Measurements from ENCODE around the gene DAPK1. TPM values are rescaled to one million over a fixed set of nuclear protein-coding genes. Genes with fewer than 3 reads are reported as not detected.

The DAPK1 gene
- total and polyA plus RNA-seq, 8 donors: 29.1 to 98.7 (median 45.4) TPM

DNA sequence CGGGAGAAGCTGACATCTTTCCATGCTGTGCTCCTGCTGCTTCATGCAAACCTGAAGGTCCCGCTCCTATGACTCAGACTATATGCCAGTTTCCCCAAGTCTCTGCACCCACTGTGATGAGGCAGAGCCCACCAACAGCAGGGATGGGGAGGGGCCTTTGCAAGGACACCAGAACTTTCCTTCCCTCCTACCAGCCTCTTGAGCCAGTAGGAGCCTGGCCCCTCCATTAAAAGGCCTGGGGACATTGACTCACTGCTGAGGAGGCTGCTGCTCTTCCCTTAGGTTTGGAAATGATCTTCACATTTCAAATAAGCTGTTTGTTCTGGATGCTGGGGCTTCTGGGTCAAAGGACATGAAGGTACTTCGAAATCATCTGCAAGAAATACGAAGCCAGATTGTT is 202.2 kb downstream of the DAPK1 start:
- no peak for DNase-seq
- 96 to 97% methylated on average over 4 of the region's 4 CpGs for WGBS, 2 donors
- TF ChIP-seq, protein P1, sequence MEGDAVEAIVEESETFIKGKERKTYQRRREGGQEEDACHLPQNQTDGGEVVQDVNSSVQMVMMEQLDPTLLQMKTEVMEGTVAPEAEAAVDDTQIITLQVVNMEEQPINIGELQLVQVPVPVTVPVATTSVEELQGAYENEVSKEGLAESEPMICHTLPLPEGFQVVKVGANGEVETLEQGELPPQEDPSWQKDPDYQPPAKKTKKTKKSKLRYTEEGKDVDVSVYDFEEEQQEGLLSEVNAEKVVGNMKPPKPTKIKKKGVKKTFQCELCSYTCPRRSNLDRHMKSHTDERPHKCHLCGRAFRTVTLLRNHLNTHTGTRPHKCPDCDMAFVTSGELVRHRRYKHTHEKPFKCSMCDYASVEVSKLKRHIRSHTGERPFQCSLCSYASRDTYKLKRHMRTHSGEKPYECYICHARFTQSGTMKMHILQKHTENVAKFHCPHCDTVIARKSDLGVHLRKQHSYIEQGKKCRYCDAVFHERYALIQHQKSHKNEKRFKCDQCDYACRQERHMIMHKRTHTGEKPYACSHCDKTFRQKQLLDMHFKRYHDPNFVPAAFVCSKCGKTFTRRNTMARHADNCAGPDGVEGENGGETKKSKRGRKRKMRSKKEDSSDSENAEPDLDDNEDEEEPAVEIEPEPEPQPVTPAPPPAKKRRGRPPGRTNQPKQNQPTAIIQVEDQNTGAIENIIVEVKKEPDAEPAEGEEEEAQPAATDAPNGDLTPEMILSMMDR (IDR thresholded peaks at IDR 0.05): no peak
- no peaks in the 10 kb centered on the region for H3K27me3 ChIP-seq
- H3K36me3 ChIP-seq: peaks cover 3 to 36% (median 4%) of the 10 kb centered on the region in 3 donors
- no peak for FAIRE-seq
- H3K4me3 ChIP-seq: no peak overlapping the region
- ATAC-seq: no peak
- intact Hi-C loops (cut with DNase I): no loop called here
- H3K9me3 ChIP-seq: no peaks in the 10 kb centered on the region
- H3K4me1 ChIP-seq: peaks cover 5 to 14% (median 7%) of the 10 kb centered on the region in 3 donors
- no peak overlapping the region for H3K27ac ChIP-seq

DNA sequence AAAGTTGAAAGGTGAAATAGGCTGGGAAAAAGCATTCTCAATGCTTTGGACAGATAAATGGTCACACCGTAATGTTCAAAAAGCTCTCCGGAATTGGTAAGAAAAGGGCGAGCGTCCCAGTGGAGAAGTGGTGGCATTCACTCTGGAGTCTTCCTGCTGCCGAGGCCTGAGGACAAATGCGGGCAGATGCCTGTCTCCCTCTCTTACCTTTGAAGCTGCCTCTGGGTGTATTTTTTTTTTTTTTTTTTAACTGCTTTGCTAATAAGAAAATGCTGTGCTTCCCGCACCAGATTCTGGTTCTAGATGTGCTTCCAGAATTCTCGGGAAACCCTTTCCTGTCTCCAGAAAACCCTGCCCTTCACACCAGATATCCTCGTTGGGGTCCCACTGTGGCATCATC is 203.8 kb downstream of the DAPK1 start:
- no peak for DNase-seq
- H3K9me3 ChIP-seq: no peaks in the 10 kb centered on the region
- no peak overlapping the region for H3K27ac ChIP-seq
- H3K4me1 ChIP-seq: peaks cover 5 to 14% (median 7%) of the 10 kb centered on the region in 3 donors
- TF ChIP-seq, protein P1 (IDR thresholded peaks at IDR 0.05): no peak
- no peak overlapping the region for H3K4me3 ChIP-seq
- WGBS, 2 donors: 97% methylated on average over 9 of the region's 9 CpGs
- no peak for ATAC-seq
- intact Hi-C loops (cut with DNase I): no loop called here
- H3K27me3 ChIP-seq: no peaks in the 10 kb centered on the region
- no peak for FAIRE-seq
- H3K36me3 ChIP-seq: peaks cover 4 to 38% (median 9%) of the 10 kb centered on the region in 3 donors

DNA sequence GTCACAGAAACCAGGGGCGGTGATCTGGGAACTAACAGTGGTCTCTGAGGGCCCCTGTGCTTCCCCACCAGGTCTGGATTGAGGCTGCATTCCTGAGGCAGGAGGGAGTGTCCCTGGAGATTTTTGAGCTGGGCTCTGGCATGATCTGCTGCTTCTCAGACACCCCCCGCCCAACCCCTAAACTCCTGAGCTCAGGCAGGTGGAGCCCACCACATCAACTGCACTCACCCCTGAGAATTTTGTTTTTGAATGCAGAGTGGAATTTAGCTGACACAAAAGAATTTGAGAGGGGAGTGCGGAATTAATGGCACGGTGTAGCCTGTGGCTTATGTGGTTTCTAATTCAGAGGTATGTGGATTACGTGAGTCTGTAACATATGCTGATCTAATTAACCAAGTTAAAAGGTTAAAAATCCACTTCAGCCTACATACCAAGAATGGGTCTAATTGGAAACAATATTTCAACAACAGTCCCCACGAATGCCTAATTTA is 204.3 kb downstream of the DAPK1 start:
- ATAC-seq (no peak), DNase-seq (no peak), FAIRE-seq (no peak)
- H3K36me3 ChIP-seq: peaks cover 4 to 38% (median 13%) of the 10 kb centered on the region in 3 donors
- WGBS, 2 donors: 94% methylated on average over 6 of the region's 6 CpGs
- peaks cover 5 to 14% (median 7%) of the 10 kb centered on the region in 3 donors for H3K4me1 ChIP-seq
- intact Hi-C loops (cut with DNase I): no loop called here
- H3K4me3 ChIP-seq: no peak overlapping the region
- H3K27me3 ChIP-seq: no peaks in the 10 kb centered on the region
- no peaks in the 10 kb centered on the region for H3K9me3 ChIP-seq
- H3K27ac ChIP-seq: no peak overlapping the region
- TF ChIP-seq, protein P1 (IDR thresholded peaks at IDR 0.05): no peak

DNA sequence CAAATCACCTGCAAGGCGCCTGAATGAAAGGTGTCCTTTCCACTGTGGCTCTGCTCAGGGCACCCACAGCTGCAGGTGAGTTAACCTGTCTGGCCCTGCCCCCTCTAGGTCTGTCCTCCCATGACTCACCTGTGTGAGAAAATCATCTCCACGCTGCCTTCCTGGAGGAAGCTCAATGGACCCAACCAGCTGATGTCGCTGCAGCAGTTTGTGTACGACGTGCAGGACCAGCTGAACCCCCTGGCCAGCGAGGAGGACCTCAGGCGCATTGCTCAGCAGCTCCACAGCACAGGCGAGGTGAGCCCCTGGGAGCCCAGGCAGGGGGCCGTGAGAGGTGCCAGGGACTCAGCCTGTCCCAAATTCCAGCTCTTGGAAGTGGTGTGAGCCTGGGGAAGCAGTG is 205.3 kb downstream of the DAPK1 start:
- TF ChIP-seq, protein P1 (IDR thresholded peaks at IDR 0.05): no peak
- H3K36me3 ChIP-seq: peaks cover 10 to 36% (median 19%) of the 10 kb centered on the region in 3 donors
- H3K4me1 ChIP-seq: peaks cover 5 to 14% (median 7%) of the 10 kb centered on the region in 3 donors
- WGBS, 2 donors: 94 to 96% methylated on average over 9 of the region's 9 CpGs
- intact Hi-C loops (cut with DNase I): no loop called here
- ATAC-seq: peak in 1 of 4 donors; percentile 24
- H3K27me3 ChIP-seq: no peaks in the 10 kb centered on the region
- FAIRE-seq: no peak
- H3K4me3 ChIP-seq: no peak overlapping the region
- DNase-seq: peak in 1 of 6 donors; percentile 41
- no peaks in the 10 kb centered on the region for H3K9me3 ChIP-seq
- peak overlapping the region in 1 of 4 donors; percentile 44 for H3K27ac ChIP-seq

DNA sequence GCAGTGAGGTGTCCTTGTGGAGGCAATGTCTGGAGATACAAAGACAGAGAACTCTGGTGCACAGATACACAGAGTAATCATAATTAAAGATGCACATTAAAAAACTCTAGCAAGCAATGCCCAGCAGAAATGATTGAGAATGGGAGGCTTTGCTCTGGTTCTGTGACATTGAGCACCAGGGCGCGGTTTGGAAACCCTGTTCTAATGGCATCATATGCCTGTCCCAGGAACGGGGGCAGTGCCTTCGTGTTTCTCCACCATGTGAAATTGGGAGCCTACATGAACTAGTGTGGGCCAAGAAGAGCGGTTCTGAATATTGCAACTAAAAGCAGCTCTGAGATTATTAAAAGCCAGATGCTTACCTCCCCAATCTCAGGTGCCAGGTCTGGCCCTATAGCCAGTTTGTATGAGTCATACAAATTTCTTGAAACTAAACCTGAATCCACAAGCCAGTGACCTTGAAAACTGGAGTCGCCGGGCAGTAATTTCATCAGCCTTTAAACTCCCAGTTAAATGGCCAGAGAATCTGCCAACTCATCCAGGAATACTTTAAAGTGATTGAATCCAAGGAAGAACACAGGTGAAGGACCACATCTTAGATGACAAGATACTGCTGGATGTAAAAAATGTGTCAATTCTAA is 206.1 kb downstream of the DAPK1 start:
- WGBS, 2 donors: 55 to 62% methylated on average over 7 of the region's 7 CpGs
- peak; percentile 87 to 91 (median 88) for ATAC-seq
- TF ChIP-seq, protein P1 (IDR thresholded peaks at IDR 0.05): no peak
- Histone ChIP-seq H3K4me1 (peaks cover 5 to 14% (median 7%) of the 10 kb centered on the region in 3 donors), H3K36me3 (peaks cover 10 to 42% (median 19%) of the 10 kb centered on the region in 3 donors), H3K27me3 (no peaks in the 10 kb centered on the region), H3K27ac (peak overlapping the region in 1 of 4 donors; percentile 44), H3K9me3 (no peaks in the 10 kb centered on the region), H3K4me3 (no peak overlapping the region)
- intact Hi-C loops (cut with DNase I): no loop called here
- no peak for FAIRE-seq
- DNase-seq: peak in 4 of 6 donors; percentile 37 to 77 (median 58)
